Measurements from ENCODE around the gene SLC28A1. TPM values are rescaled to one million over a fixed set of nuclear protein-coding genes. Genes with fewer than 3 reads are reported as not detected.

The SLC28A1 gene
- total RNA-seq, 2 donors from 2014 or later = 0.24 TPM; not detected in 1

GRCh38 chr15:84922530-84922929 lies 38.1 kb downstream of the SLC28A1 start:
- DNase-seq (ENCODE audit: low spot score) = no peak
- intact Hi-C loops (cut with DNase I) = loop anchor here in 1 of 2 donors (5.0 to 10.0 kb wide), 4 partner anchors 40 to 318 kb away; partner anchors contain the start of genes NMB, SLC28A1, WDR73 and ZNF592

GRCh38 chr15:84924077-84924731 lies 39.7 kb downstream of the SLC28A1 start:
- no peak for DNase-seq (ENCODE audit: low spot score)
- intact Hi-C loops (cut with DNase I) = loop anchor here in 1 of 2 donors (5.0 to 10.0 kb wide), 4 partner anchors 42 to 319 kb away; partner anchors contain the start of genes NMB, SLC28A1, WDR73 and ZNF592

- DNase-seq (ENCODE audit: low spot score) = peak; percentile 83
- intact Hi-C loops (cut with DNase I) = loop anchor here (5.0 to 10.0 kb wide), 6 partner anchors 43 to 320 kb away; partner anchors contain the start of genes NMB (in 1 of the 2), SLC28A1 (in 1 of the 2), WDR73 (in 1 of the 2) and ZNF592 (in 1 of the 2)
Observed at GRCh38 chr15:84924821-84925569, 40.5 kb downstream of the SLC28A1 start.

- no peak for DNase-seq (ENCODE audit: low spot score)
- intact Hi-C loops (cut with DNase I) = loop anchor here (5.0 to 10.0 kb wide), 5 partner anchors 59 to 321 kb away; partner anchors contain the start of genes NMB (in 1 of the 2), WDR73 (in 1 of the 2), ZNF592 (in 1 of the 2) and ZSCAN2 (in 1 of the 2)
Observed at GRCh38 chr15:84925906-84926305, 41.4 kb downstream of the SLC28A1 start.

- no peak for DNase-seq (ENCODE audit: low spot score)
- intact Hi-C loops (cut with DNase I) = loop anchor here (5.0 to 10.0 kb wide), 5 partner anchors 59 to 322 kb away; partner anchors contain the start of genes NMB (in 1 of the 2), WDR73 (in 1 of the 2), ZNF592 (in 1 of the 2) and ZSCAN2 (in 1 of the 2)
Observed at GRCh38 chr15:84926491-84927230, 42.2 kb downstream of the SLC28A1 start.

- DNase-seq (ENCODE audit: low spot score) = no peak
- intact Hi-C loops (cut with DNase I) = loop anchor here (5.0 to 10.0 kb wide), 5 partner anchors 62 to 324 kb away; partner anchors contain the start of genes NMB (in 1 of the 2), WDR73 (in 1 of the 2), ZNF592 (in 1 of the 2) and ZSCAN2 (in 1 of the 2)
Observed at GRCh38 chr15:84928843-84929168, 44.3 kb downstream of the SLC28A1 start.

- peak; percentile 75 for DNase-seq (ENCODE audit: low spot score)
- intact Hi-C loops (cut with DNase I) = loop anchor here (5.0 to 10.0 kb wide), 5 partner anchors 63 to 325 kb away; partner anchors contain the start of genes NMB (in 1 of the 2), WDR73 (in 1 of the 2), ZNF592 (in 1 of the 2) and ZSCAN2 (in 1 of the 2)
Observed at GRCh38 chr15:84929795-84930603, 45.5 kb downstream of the SLC28A1 start.

GRCh38 chr15:84934942-84935729 lies 50.7 kb downstream of the SLC28A1 start:
- intact Hi-C loops (cut with DNase I) = no loop called here
- no peak for DNase-seq (ENCODE audit: low spot score)

- intact Hi-C loops (cut with DNase I) = no loop called here
- DNase-seq (ENCODE audit: low spot score) = no peak
Observed at GRCh38 chr15:84937144-84937543, 52.7 kb downstream of the SLC28A1 start.

GRCh38 chr15:84938726-84939125 lies 54.3 kb downstream of the SLC28A1 start:
- no peak for DNase-seq (ENCODE audit: low spot score)
- intact Hi-C loops (cut with DNase I) = no loop called here

GRCh38 chr15:84940399-84940798 lies 55.9 kb downstream of the SLC28A1 start:
- no peak for DNase-seq (ENCODE audit: low spot score)
- intact Hi-C loops (cut with DNase I) = no loop called here

- intact Hi-C loops (cut with DNase I) = no loop called here
- DNase-seq (ENCODE audit: low spot score) = no peak
Observed at GRCh38 chr15:84942456-84942855, 58.0 kb downstream of the SLC28A1 start.

GRCh38 chr15:84944311-84944710 lies 59.8 kb downstream of the SLC28A1 start:
- no peak for DNase-seq (ENCODE audit: low spot score)
- intact Hi-C loops (cut with DNase I) = no loop called here

GRCh38 chr15:84944861-84945260 lies 60.4 kb downstream of the SLC28A1 start:
- no peak for DNase-seq (ENCODE audit: low spot score)
- intact Hi-C loops (cut with DNase I) = no loop called here

GRCh38 chr15:84946772-84947489 lies 62.5 kb downstream of the SLC28A1 start:
- no peak for DNase-seq (ENCODE audit: low spot score)
- intact Hi-C loops (cut with DNase I) = no loop called here

- intact Hi-C loops (cut with DNase I) = no loop called here
- peak; percentile 88 for DNase-seq (ENCODE audit: low spot score)
Observed at GRCh38 chr15:84947947-84948830, 63.7 kb downstream of the SLC28A1 start.

Measured in posterior vena cava (tissue), 2 donors.